DMS153 treated with DMSO at 0.1 percent for 48 hours (cell line): Measurements from ENCODE around the gene BDP1.
"Not testable (repeated sequence)": the region's sequence is repeated elsewhere in the genome, so short reads cannot be mapped to it uniquely, and the experiment has no call there.

Experiments used
- DNase-seq: peaks from one replicate; lab custom pipeline; 2025; ENCODE audit not compliant: unreplicated experiment; lab: John Stamatoyannopoulos, UW

The BDP1 gene

DNA sequence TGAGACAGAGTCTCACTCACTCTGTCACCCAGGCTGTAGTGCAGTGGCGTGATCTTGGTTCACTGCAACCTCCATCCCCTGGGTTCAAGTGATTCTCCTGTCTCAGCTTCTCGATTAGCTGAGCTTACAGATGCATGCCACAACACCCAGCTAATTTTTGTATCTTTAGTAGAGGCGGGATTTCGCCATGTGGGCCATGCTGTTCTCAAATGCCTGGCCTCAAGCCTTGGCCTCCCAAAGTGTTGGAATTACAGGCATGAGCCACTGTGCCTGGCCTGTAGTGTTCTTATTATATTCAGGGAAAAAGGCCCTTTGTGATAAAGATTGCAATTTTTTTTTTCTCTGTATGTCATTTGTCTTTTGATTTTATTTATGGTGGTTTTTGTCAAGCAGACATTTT lies 107.7 kb downstream of the BDP1 start:
- no peak for DNase-seq

- no peak for DNase-seq
These were observed 109.4 kb downstream of the BDP1 start for GRCh38 chr5:71564895-71565294.

DNA sequence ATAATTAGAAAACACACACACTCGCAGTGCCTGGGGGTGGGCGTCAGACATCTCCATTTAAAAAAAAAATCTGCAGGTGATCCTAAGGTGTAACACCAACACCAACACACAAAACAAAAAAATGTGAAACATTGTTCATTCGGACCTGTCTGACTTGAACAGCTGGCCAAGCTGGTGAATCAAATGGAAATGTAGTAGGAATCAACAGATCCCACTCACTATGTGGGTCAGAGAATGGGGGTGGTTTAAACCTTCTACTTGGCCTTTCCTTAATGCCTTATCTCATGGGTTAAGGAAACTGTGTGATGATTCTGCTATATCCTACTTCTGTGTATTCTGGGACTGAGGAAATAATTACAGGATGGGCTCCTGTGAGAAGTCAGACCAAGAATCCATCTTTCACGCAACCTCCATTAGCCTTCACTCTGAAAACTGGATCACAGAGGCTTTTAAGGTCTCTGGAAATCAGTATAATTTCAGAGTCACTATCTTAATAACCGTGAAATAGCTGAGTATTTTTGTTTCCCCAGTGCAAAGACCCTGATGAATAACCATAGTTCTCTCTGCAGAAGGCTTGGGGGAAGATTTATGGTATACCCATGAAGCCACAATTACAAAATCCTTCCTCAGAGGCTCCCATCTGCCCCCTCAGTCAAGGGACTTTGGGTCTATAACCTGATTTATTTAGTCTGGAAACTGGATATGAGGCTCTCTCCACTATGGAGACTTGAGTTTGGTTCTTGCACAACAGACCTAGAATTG lies 114.5 kb downstream of the BDP1 start:
- DNase-seq: no peak

- DNase-seq: not testable (repeated sequence)
These were observed 116.4 kb downstream of the BDP1 start for GRCh38 chr5:71571811-71572210.

DNA sequence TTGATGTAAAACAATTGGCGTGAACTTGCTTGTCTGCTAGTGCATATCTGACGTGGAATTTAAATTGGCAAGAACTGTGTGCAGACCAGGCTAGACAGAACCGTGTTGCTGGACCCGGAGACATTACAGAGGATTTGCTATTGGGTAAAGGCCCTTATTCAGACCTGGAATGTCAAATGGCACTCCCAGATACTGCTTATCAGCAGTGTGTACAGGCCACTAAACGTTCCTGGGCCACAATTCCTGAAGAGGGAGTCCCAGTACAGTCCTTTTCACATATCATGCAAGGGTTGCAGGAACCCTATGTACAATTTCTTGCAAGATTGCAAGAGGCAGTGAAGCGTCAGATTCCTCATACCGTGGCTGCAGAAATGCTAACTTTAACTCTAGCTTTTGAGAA lies 118.1 kb downstream of the BDP1 start:
- DNase-seq: no peak

GRCh38 chr5:71575588-71575987 lies 120.1 kb downstream of the BDP1 start:
- not testable (repeated sequence) for DNase-seq

DNA sequence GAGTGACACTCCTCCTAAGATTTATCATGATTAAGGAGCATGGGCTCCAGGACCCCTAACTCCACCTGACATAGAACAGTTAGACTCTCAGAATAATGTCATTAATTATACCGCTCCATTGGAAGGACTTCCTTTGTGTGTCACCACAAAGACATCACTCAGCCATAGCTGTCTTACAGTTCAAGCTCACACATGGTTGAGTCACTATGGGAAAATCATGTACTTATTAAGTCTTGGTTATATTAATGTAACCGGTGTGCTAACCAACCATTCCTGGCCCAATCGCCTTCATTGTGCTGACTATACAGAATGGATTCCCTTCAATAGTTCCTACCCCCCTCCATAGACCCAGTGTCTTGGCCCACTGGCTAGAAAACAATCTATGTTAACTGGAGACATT lies 120.8 kb downstream of the BDP1 start:
- no peak for DNase-seq

GRCh38 chr5:71577839-71578238 lies 122.4 kb downstream of the BDP1 start:
- DNase-seq: not testable (repeated sequence)

GRCh38 chr5:71582945-71583584 lies 127.6 kb downstream of the BDP1 start:
- no peak for DNase-seq

GRCh38 chr5:71586052-71586940 lies 130.8 kb downstream of the BDP1 start:
- peak; percentile 20 for DNase-seq

GRCh38 chr5:71586941-71587765 lies 131.7 kb downstream of the BDP1 start, which contains the start of gene MCCC2:
Gene MCCC2 (plus strand): TSS chr5:71587340. CDS start chr5:71587426, 86 bp downstream.
- DNase-seq: peak; percentile 51

- DNase-seq: no peak
These were observed 132.5 kb downstream of the BDP1 start for GRCh38 chr5:71587766-71588532.

GRCh38 chr5:71588533-71588885 lies 133.1 kb downstream of the BDP1 start:
- no peak for DNase-seq

GRCh38 chr5:71589903-71590302 lies 134.5 kb downstream of the BDP1 start:
- no peak for DNase-seq

DNA sequence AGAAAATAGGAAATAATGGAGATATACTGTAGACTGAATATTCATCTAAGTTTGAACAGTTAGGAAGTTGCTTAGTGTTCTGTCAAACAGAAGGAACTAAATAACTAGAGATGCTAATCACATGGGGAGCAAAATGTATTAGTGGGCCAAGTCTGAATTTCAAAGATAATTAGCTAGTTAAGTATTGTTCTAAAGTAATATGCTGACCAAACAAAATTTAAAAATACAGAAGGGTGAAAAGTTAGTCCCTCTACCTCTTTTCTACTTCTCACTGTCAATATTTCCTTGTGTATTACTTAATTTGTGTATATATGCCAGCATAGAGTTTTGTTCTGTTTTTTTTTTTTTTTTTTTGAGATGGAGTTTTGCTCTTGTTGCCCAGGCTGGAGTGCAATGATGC lies 135.6 kb downstream of the BDP1 start:
- DNase-seq: no peak

DNA sequence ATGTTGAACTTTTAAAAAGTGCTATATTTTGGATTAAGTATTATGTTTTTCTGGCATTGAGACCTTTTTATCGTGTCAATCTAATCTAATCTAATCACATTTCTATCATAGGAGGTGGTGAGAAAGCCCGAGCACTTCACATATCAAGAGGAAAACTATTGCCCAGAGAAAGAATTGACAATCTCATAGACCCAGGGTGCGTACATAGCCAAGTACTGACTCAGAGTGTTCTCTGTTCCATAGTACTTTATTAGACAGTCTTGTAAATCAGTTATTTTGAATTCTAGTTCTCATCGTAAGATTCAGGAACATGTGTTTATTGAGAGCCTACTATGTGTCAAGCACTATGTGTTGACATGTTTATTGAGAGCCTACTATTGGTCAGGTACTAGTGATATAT lies 140.7 kb downstream of the BDP1 start:
- DNase-seq: no peak

DNA sequence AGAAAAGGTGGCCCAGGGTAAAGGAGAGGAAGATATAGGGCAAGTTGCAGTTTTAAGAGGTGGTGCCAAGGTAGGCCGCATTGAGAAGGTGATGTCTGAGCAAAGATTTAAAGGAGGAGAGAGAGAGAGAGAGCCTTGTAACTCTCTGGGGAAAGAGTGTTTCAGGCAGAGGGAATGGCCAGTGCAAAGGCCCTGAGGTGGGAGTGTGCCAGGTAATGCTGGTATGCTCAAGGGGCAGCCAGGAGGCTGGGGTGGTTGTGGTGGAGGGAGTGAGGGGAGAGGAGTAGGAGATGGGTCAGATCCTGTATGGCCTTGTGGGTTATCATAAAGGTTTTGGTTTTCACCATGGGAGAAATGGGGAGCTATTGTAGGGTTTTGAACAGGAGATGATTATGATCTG lies 141.6 kb downstream of the BDP1 start:
- no peak for DNase-seq

GRCh38 chr5:71600783-71601182 lies 145.3 kb downstream of the BDP1 start:
- no peak for DNase-seq

- peak; percentile 0 for DNase-seq
These were observed 146.0 kb downstream of the BDP1 start for GRCh38 chr5:71601222-71602026.
